PC-9 (cell line): Measurements from ENCODE around the gene GIPC2. TPM values are rescaled to one million over a fixed set of nuclear protein-coding genes. Genes with fewer than 3 reads are reported as not detected.

ENCODE experiments used
- BruUV-seq: library from RNA; stranded (reverse); fragments of 400-500 nt; replicated peaks from 2 replicates; lab custom pipeline; 2021; lab: Mats Ljungman, UMichigan
- CTCF ChIA-PET: fragments of 300-600 bp; sonication (Branson Sonifier 250); formaldehyde crosslinking; loops from one replicate; lab custom pipeline; 2022; ENCODE audit warnings: antibody characterized with exemption; lab: Charles Lee
- POLR2A ChIA-PET: fragments of 300-600 bp; sonication (Branson Sonifier 250); formaldehyde crosslinking; loops from one replicate; lab custom pipeline; 2022; ENCODE audit warnings: antibody characterized with exemption; ENCODE audit not compliant: unreplicated experiment; lab: Charles Lee
- DNase-seq, 2 experiments: peaks; one replicate each; pipeline versions ENCODE4 v3.0.0 to v3.0.0-alpha.2; 2015 to 2022; ENCODE audit warnings: mixed read lengths in 1 of 2
- H2AFZ ChIP-seq: fragments of 200-600 bp; sonication (generic); 2 replicates; pipeline ENCODE4 v1.8.1; 2017; ENCODE audit warnings: antibody characterized with exemption
- H3F3A ChIP-seq: fragments of 200-600 bp; sonication (generic); 2 replicates; pipeline ENCODE4 v1.8.1; 2017; ENCODE audit warnings: antibody characterized with exemption, mild to moderate bottlenecking, low read depth; ENCODE audit not compliant: insufficient read depth
- H3K27ac ChIP-seq: fragments of 200-600 bp; sonication (generic); 2 replicates; pipeline ENCODE4 v1.6.1; 2016; ENCODE audit warnings: mixed run types
- H3K27me3 ChIP-seq: fragments of 200-600 bp; sonication (generic); 2 replicates; pipeline ENCODE4 v1.6.1; 2016; ENCODE audit warnings: low read depth, mixed run types; ENCODE audit not compliant: insufficient read depth
- H3K36me3 ChIP-seq: fragments of 200-600 bp; sonication (generic); 2 replicates; pipeline ENCODE4 v1.6.1; 2016; ENCODE audit warnings: low read depth, mixed run types
- H3K4me1 ChIP-seq: fragments of 200-600 bp; sonication (generic); replicated peaks from 2 replicates; pipeline ENCODE4 v1.6.1; 2016; ENCODE audit warnings: mixed run types; ENCODE audit not compliant: insufficient read depth
- H3K4me2 ChIP-seq: fragments of 200-600 bp; sonication (generic); 2 replicates; pipeline ENCODE4 v1.6.1; 2017; ENCODE audit warnings: mixed run types
- H3K4me3 ChIP-seq: fragments of 200-600 bp; sonication (generic); 2 replicates; pipeline ENCODE4 v1.6.1; 2016; ENCODE audit warnings: mixed run types
- H3K79me2 ChIP-seq: fragments of 200-600 bp; sonication (generic); 2 replicates; pipeline ENCODE4 v1.6.1; 2017; ENCODE audit warnings: low read depth, mixed run types
- H3K9me2 ChIP-seq: fragments of 200-600 bp; sonication (generic); 2 replicates; pipeline ENCODE4 v1.8.1; 2017; ENCODE audit warnings: mild to moderate bottlenecking; ENCODE audit not compliant: insufficient read depth
- H3K9me3 ChIP-seq: fragments of 200-600 bp; sonication (generic); 2 replicates; pipeline ENCODE4 v1.8.1; 2016; ENCODE audit warnings: low read depth; ENCODE audit not compliant: insufficient read depth
- H4K20me1 ChIP-seq: fragments of 200-600 bp; sonication (generic); 2 replicates; pipeline ENCODE4 v1.8.1; 2017; ENCODE audit not compliant: insufficient read depth
- EZH2 ChIP-seq: fragments of 200-600 bp; sonication (generic); IDR thresholded peaks from 2 replicates; pipeline ENCODE4 v1.8.0; 2017; ENCODE audit warnings: antibody characterized with exemption, low read depth
- intact Hi-C: fragments of 100-400 bp; cut with micrococcal nuclease; formaldehyde crosslinking; loops from one replicate; pipeline ENCODE4 v1.10.0; 2022; ENCODE audit not compliant: unreplicated experiment
- total RNA-seq: library from RNA; stranded (reverse); gene quantifications from 2 replicates; pipeline ENCODE4 v1.2.3, GENCODE V29; 2021
- TF ChIP-seq, protein P1 (sequence below): fragments of 200-600 bp; sonication (generic); conservative IDR thresholded peaks from 2 replicates; pipeline ENCODE4 v1.6.1; 2017; ENCODE audit warnings: mixed run types, antibody characterized with exemption, mild to moderate bottlenecking, moderate library complexity

GIPC2 gene
- total RNA-seq, 1 experiment from 2014 or later: 0.20 TPM

DNA sequence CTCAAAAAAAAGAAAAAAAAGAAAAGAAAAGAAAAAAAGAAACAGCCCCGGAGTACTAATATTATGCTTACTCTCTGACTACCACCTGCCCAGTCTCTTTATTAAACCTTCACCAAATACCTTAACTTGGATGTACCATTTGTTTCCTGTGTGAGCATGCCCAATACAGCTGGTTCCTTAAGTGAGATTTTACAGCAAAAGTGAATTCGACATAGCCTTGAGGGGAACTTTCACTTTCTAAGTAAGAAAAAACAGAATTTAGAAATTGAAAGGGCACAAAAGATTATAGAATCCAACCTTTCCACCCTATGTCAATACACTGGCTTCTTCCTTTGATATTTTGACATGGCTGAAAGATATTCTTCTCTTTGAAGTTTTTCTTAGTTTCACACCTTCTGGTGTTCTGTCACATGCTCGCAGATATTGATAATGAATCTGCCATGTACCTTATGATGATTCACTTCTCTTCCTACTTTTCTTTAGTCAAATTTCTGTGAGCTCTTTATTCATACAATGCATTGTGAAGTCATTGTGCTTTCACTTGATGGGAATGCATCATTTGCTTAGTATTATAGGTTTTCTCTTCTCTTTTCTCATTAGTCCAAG is 5.2 kb upstream of the GIPC2 start:
- DNase-seq: no peak
- CTCF ChIA-PET: no interaction called here
- H3K4me2 ChIP-seq: no peak overlapping the region

DNA sequence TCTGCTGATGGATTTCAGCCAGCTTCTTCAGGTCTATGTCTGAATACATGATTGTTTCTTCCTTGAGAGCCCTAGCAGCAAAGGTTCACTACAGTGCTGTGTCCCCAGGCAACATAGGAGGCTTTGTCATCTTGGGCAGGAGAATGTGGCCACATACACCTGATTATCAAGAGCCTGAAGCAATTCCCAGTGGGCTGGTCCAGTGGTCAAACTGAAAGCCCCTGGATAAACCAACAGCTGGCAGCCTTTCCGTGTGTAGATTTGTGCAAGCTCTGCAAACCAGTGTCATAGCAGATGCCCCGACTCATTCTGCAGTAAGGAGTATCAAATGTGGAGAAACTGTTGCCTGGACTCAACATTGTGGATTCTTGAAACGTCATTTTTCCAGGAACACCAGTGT is 2.3 kb upstream of the GIPC2 start:
- H3K9me3 ChIP-seq: no peaks in the 10 kb centered on the region
- ChIA-PET CTCF (no interaction called here), POLR2A (no interaction called here)
- no peaks in the 10 kb centered on the region for H3K9me2 ChIP-seq
- H3K79me2 ChIP-seq: no peaks in the 10 kb centered on the region
- intact Hi-C loops: no loop called here
- no peak overlapping the region for H3K4me3 ChIP-seq
- no peaks in the 10 kb centered on the region for H3K4me1 ChIP-seq
- no peaks in the 10 kb centered on the region for H3K27me3 ChIP-seq
- H3K4me2 ChIP-seq: no peak overlapping the region
- no TSS peak for BruUV-seq
- no peak for TF ChIP-seq EZH2
- TF ChIP-seq, protein P1, sequence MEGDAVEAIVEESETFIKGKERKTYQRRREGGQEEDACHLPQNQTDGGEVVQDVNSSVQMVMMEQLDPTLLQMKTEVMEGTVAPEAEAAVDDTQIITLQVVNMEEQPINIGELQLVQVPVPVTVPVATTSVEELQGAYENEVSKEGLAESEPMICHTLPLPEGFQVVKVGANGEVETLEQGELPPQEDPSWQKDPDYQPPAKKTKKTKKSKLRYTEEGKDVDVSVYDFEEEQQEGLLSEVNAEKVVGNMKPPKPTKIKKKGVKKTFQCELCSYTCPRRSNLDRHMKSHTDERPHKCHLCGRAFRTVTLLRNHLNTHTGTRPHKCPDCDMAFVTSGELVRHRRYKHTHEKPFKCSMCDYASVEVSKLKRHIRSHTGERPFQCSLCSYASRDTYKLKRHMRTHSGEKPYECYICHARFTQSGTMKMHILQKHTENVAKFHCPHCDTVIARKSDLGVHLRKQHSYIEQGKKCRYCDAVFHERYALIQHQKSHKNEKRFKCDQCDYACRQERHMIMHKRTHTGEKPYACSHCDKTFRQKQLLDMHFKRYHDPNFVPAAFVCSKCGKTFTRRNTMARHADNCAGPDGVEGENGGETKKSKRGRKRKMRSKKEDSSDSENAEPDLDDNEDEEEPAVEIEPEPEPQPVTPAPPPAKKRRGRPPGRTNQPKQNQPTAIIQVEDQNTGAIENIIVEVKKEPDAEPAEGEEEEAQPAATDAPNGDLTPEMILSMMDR: no peak
- H3F3A ChIP-seq: no peaks in the 10 kb centered on the region
- no peaks in the 10 kb centered on the region for H4K20me1 ChIP-seq
- no peak overlapping the region for H3K27ac ChIP-seq
- no peak for DNase-seq
- H3K36me3 ChIP-seq: no peaks in the 10 kb centered on the region
- no peak overlapping the region for H2AFZ ChIP-seq

More for the DNA sequence above, 5.2 kb upstream of the GIPC2 start:
- Histone ChIP-seq H2AFZ (no peak overlapping the region), H3K27me3 (no peaks in the 10 kb centered on the region), H3K36me3 (no peaks in the 10 kb centered on the region), H3F3A (no peaks in the 10 kb centered on the region), H3K4me1 (no peaks in the 10 kb centered on the region), H4K20me1 (no peaks in the 10 kb centered on the region), H3K27ac (no peak overlapping the region), H3K9me2 (no peaks in the 10 kb centered on the region), H3K4me3 (no peak overlapping the region), H3K9me3 (no peaks in the 10 kb centered on the region), H3K79me2 (no peaks in the 10 kb centered on the region)
- POLR2A ChIA-PET: no interaction called here
- no peak for TF ChIP-seq EZH2
- TF ChIP-seq, protein P1: no peak
- intact Hi-C loops: no loop called here
- no TSS peak for BruUV-seq

DNA sequence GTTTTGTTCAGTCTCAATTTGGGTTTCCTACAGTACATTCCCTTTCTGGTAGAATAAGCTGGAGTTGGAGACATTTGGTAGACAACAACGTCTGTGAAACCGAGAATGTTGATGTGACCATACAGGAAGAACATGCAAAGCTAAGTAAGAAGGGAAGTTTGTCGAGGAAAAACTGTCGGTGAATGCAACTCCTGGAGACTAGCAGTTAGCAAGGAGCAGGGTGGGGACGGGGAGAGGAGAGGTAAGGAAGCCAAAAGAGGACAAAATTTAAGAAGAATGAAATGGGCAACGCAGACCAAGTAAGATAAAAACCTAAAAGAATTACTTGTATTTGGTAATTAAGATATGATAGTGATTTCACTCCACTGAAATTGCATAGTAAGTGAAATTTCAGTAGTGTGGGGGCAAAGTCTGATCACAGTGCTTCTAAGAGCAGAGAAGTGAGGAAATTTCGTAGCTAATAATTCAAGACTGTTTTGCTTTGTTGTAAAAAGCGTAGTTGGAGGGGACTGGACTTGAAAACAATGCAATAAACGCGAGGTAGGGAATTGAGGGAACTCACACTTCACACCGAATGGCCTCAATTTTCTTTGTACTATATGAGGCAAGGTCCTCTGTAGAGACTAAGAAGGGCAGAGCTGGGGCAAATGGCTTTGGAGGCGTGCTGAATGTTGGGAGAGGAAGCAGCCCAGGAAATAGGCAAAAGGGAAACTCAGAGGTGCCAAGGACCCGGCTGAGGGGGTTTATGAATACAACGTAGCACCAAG is 787 bp upstream of the GIPC2 start:
- Histone ChIP-seq H3K4me3 (no peak overlapping the region), H3K9me3 (no peaks in the 10 kb centered on the region), H3K4me2 (no peak overlapping the region), H4K20me1 (no peaks in the 10 kb centered on the region), H3K27ac (no peak overlapping the region), H3K9me2 (no peaks in the 10 kb centered on the region), H3F3A (no peaks in the 10 kb centered on the region), H3K27me3 (no peaks in the 10 kb centered on the region), H3K4me1 (no peaks in the 10 kb centered on the region), H3K36me3 (no peaks in the 10 kb centered on the region), H2AFZ (no peak overlapping the region), H3K79me2 (no peaks in the 10 kb centered on the region)
- DNase-seq: no peak
- no peak for TF ChIP-seq EZH2
- TF ChIP-seq, protein P1: no peak
- ChIA-PET POLR2A (no interaction called here), CTCF (no interaction called here)
- intact Hi-C loops: no loop called here
- no TSS peak for BruUV-seq
